Measurements from ENCODE around the gene TOX3.

- TF ChIP-seq POLR2AphosphoS5 (IDR thresholded peaks at IDR 0.05) (no peak), CTCF (IDR thresholded peaks at IDR 0.05; ENCODE audit: poor library complexity, severe bottlenecking) (no peak)
These were observed 148.4 kb downstream of the TOX3 start for GRCh38 chr16:52398491-52398960.
